ENCODE data around the gene DSCAM. TPM values are rescaled to one million over a fixed set of nuclear protein-coding genes. Genes with fewer than 3 reads are reported as not detected.
A peak's percentile ranks its signal among the peaks of the same experiment; 100 is the strongest.

The DSCAM gene
- total RNA-seq, 2 donors from 2014 or later = 18.5 to 25.5 TPM

DNA sequence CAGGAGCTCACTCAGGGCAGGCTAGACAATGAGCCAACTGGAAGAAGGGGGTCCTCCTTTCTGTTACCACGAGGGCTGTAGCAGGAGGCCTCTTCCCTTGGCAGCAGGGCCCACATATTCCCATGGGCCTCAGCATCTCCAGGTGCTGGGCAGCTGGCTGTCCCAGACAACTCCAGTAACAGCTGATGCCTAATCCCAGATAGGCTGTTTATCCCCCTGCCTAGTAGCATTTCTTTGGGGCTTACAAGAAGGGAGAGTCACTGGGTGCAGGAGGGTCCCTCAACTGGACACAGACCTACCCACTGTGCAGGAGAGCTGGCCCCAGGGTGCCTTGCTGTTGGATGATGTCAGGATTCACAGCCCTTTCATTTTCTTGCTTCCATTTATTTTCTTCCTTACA lies 278.2 kb downstream of the DSCAM start:
- no peak for DNase-seq
- H3K27me3 Mint-ChIP-seq (ENCODE audit: insufficient read depth) = no peaks in the 10 kb centered on the region
- peaks cover 58% of the 10 kb centered on the region for H3K4me1 Mint-ChIP-seq
- no peak overlapping the region for H3K4me3 Mint-ChIP-seq
- Histone ChIP-seq H3K36me3 (ENCODE audit: control insufficient read depth, insufficient read depth, low read length) (peaks cover 70% of the 10 kb centered on the region), H3K27ac (ENCODE audit: low read depth, low read length) (no peak overlapping the region), H3K9me3 (ENCODE audit: control insufficient read depth, low read length) (peaks cover 19% of the 10 kb centered on the region), H3K27me3 (ENCODE audit: control insufficient read depth, insufficient read depth, low read length, poor library complexity, severe bottlenecking) (no peaks in the 10 kb centered on the region), H3K4me3 (ENCODE audit: low read length) (peak overlapping the region; percentile 74), H3K4me1 (ENCODE audit: control insufficient read depth, insufficient read depth, low read length) (peaks cover 14% of the 10 kb centered on the region), H3K9ac (ENCODE audit: extremely low read depth, low read length, poor library complexity, severe bottlenecking) (no peak overlapping the region)
- peaks cover 8% of the 10 kb centered on the region for H3K9me3 Mint-ChIP-seq
- WGBS, 2 experiments (ENCODE audit: insufficient coverage in 1 of 2, insufficient read length in 1 of 2) = 88% methylated on average over 1 of the region's 1 CpG; no CpG with 5 or more reads in 1 of the 2 experiments
- H3K36me3 Mint-ChIP-seq (ENCODE audit: low read depth) = peaks cover 47% of the 10 kb centered on the region
- no peak overlapping the region for H3K27ac Mint-ChIP-seq
- no peak for TF ChIP-seq CTCF (conservative IDR thresholded peaks at IDR 0.05)

DNA sequence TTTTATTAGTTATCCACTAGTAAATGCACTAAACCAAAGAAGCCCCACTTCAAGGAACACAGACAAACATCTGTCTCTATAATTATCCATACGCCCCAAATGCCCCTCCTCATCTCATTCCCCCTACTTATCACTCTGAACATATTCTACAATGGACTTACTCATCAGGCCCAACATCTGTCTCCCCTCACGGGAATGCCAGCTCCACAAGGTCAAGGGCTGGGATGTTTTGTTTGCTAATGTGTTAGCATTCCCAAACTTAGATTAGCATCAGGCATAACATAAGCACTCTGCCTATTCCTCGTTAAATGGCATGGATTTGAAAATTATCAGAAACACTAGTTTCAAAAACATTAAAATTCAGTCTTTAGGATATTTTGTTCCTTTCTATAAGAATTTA lies 279.5 kb downstream of the DSCAM start:
- Histone ChIP-seq H3K9me3 (ENCODE audit: control insufficient read depth, low read length) (peaks cover 21% of the 10 kb centered on the region), H3K4me3 (ENCODE audit: low read length) (peak overlapping the region; percentile 19), H3K4me1 (ENCODE audit: control insufficient read depth, insufficient read depth, low read length) (peaks cover 14% of the 10 kb centered on the region), H3K27me3 (ENCODE audit: control insufficient read depth, insufficient read depth, low read length, poor library complexity, severe bottlenecking) (no peaks in the 10 kb centered on the region), H3K36me3 (ENCODE audit: control insufficient read depth, insufficient read depth, low read length) (peaks cover 72% of the 10 kb centered on the region), H3K27ac (ENCODE audit: low read depth, low read length) (no peak overlapping the region), H3K9ac (ENCODE audit: extremely low read depth, low read length, poor library complexity, severe bottlenecking) (no peak overlapping the region)
- DNase-seq = no peak
- TF ChIP-seq CTCF (conservative IDR thresholded peaks at IDR 0.05) = no peak
- Mint-ChIP-seq H3K4me3 (no peak overlapping the region), H3K27ac (no peak overlapping the region), H3K36me3 (ENCODE audit: low read depth) (peaks cover 45% of the 10 kb centered on the region), H3K4me1 (peaks cover 59% of the 10 kb centered on the region), H3K27me3 (ENCODE audit: insufficient read depth) (no peaks in the 10 kb centered on the region), H3K9me3 (peaks cover 11% of the 10 kb centered on the region)
- 90% methylated on average over 3 of the region's 3 CpGs; no CpG with 5 or more reads in 1 of the 2 experiments for WGBS, 2 experiments (ENCODE audit: insufficient coverage in 1 of 2, insufficient read length in 1 of 2)

DNA sequence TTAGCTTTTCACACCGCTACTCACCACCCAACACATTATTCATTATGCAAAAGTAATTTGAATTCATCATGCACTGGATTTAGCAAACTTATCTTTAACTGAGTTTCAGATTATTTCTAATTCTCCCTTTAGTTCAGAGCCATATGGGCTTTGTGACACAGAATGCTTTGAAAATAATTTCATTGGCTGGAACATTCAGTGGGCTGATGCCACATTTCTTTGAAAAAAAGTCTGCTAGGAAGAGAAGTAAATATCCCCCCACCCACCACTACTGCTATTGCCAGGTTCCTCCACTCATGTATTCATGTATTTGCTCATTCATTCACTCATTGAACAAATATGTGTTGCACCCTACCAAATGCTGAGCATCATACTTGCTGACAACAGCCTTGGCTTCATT lies 280.5 kb downstream of the DSCAM start:
- H3K4me3 Mint-ChIP-seq = no peak overlapping the region
- H3K36me3 Mint-ChIP-seq (ENCODE audit: low read depth) = peaks cover 53% of the 10 kb centered on the region
- DNase-seq = no peak
- H3K27me3 ChIP-seq (ENCODE audit: control insufficient read depth, insufficient read depth, low read length, poor library complexity, severe bottlenecking) = no peaks in the 10 kb centered on the region
- H3K4me1 Mint-ChIP-seq = peaks cover 67% of the 10 kb centered on the region
- no peaks in the 10 kb centered on the region for H3K27me3 Mint-ChIP-seq (ENCODE audit: insufficient read depth)
- no peak for TF ChIP-seq CTCF (conservative IDR thresholded peaks at IDR 0.05)
- no peak overlapping the region for H3K27ac Mint-ChIP-seq
- no peak overlapping the region for H3K9ac ChIP-seq (ENCODE audit: extremely low read depth, low read length, poor library complexity, severe bottlenecking)
- peaks cover 30% of the 10 kb centered on the region for H3K9me3 ChIP-seq (ENCODE audit: control insufficient read depth, low read length)
- peak overlapping the region; percentile 39 for H3K4me3 ChIP-seq (ENCODE audit: low read length)
- H3K27ac ChIP-seq (ENCODE audit: low read depth, low read length) = no peak overlapping the region
- peaks cover 77% of the 10 kb centered on the region for H3K36me3 ChIP-seq (ENCODE audit: control insufficient read depth, insufficient read depth, low read length)
- H3K4me1 ChIP-seq (ENCODE audit: control insufficient read depth, insufficient read depth, low read length) = peaks cover 14% of the 10 kb centered on the region
- WGBS, 2 experiments (ENCODE audit: insufficient coverage in 1 of 2, insufficient read length in 1 of 2) = 17 to 56% methylated on average over 1 of the region's 1 CpG
- H3K9me3 Mint-ChIP-seq = peaks cover 21% of the 10 kb centered on the region

All from endodermal cell (in vitro differentiated cells).